ENCODE data around the gene ATP8A1.

GRCh38 chr4:42361456-42361855, 295.4 kb downstream of the ATP8A1 start:
- TF ChIP-seq CTCF (IDR thresholded peaks at IDR 0.05; ENCODE audit: low read depth, low read length) (no peak), EZH2phosphoT487 (IDR thresholded peaks at IDR 0.05; ENCODE audit: low read depth) (no peak)

Data from OCI-LY3 (cell line).